NCI-H1436 treated with DMSO at 0.1 percent for 48 hours (cell line): ENCODE data around the gene DUSP23.
A peak's percentile ranks its signal among the peaks of the same experiment; 100 is the strongest.

ENCODE experiments used
- DNase-seq: peaks from one replicate; lab custom pipeline; 2025; lab: John Stamatoyannopoulos, UW

DUSP23 gene

GRCh38 chr1:159828581-159829272 is 48.0 kb downstream of the DUSP23 start:
- DNase-seq: no peak

GRCh38 chr1:159829273-159829634 is 48.5 kb downstream of the DUSP23 start:
- DNase-seq: peak; percentile 74

- no peak for DNase-seq
Measured at GRCh38 chr1:159829822-159830465, 49.2 kb downstream of the DUSP23 start.

- no peak for DNase-seq
Measured at GRCh38 chr1:159830722-159831121, 50.0 kb downstream of the DUSP23 start.

GRCh38 chr1:159831412-159832141 is 50.8 kb downstream of the DUSP23 start:
- DNase-seq: peak; percentile 66
